ENCODE data around the gene USP33. TPM values are rescaled to one million over a fixed set of nuclear protein-coding genes. Genes with fewer than 3 reads are reported as not detected.

Gene USP33
- total RNA-seq, 4 donors from 2014 or later = 87.9 to 108 (median 88.7) TPM

DNA sequence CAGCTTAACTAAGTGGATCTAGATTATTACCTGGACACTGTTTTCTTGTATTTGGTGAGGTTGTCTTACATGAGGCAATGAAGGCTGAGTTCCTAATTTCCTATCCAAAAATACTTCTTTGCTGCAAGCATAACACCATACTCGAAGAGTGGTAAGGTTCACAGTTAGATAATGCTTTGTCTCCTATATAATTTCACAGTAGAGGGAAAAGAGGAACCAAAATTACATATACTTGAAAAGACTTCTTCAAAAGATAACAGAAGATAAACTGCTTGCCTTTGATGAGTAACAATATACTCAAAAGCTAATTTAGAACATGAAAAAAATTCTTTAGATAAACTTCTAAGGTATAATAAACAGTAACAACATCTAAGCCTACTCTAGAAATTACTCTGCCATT is 20.4 kb downstream of the USP33 start:
- Histone ChIP-seq H3K27ac (no peak overlapping the region), H3K36me3 (peaks cover 0 to 44% (median 12%) of the 10 kb centered on the region in 3 donors), H3K9me3 (no peaks in the 10 kb centered on the region), H3K4me3 (no peak overlapping the region), H3K27me3 (no peaks in the 10 kb centered on the region), H3K4me1 (peaks cover 0 to 15% (median 0%) of the 10 kb centered on the region in 4 donors)
- no peak for TF ChIP-seq POLR2A (IDR thresholded peaks at IDR 0.05)
- TF ChIP-seq, protein P1, sequence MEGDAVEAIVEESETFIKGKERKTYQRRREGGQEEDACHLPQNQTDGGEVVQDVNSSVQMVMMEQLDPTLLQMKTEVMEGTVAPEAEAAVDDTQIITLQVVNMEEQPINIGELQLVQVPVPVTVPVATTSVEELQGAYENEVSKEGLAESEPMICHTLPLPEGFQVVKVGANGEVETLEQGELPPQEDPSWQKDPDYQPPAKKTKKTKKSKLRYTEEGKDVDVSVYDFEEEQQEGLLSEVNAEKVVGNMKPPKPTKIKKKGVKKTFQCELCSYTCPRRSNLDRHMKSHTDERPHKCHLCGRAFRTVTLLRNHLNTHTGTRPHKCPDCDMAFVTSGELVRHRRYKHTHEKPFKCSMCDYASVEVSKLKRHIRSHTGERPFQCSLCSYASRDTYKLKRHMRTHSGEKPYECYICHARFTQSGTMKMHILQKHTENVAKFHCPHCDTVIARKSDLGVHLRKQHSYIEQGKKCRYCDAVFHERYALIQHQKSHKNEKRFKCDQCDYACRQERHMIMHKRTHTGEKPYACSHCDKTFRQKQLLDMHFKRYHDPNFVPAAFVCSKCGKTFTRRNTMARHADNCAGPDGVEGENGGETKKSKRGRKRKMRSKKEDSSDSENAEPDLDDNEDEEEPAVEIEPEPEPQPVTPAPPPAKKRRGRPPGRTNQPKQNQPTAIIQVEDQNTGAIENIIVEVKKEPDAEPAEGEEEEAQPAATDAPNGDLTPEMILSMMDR (IDR thresholded peaks at IDR 0.05) = no peak
- TF ChIP-seq EP300 (IDR thresholded peaks at IDR 0.05) = no peak
- DNase-seq (ENCODE audit: low spot score in 2 of 2) = no peak
- 79 to 80% methylated on average over 1 of the region's 1 CpG for WGBS, 2 donors

DNA sequence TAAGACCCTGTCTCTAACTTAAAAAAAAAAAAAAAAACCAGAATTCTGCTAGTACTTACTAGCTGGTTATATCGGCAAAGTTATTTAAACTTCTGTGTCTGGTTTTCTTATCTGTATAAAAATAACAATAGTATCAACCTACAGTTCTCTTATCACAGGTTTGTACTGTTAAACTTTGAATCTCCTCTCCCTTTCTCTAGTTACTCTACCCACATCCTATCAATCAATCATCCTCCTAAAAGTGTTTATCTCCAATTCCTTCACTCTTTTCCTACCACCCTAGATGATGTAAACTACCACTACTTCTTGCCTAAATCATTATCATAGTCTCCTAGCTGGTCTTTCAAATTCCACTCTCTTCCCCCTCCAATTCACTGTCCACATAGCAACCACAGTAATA is 27.6 kb downstream of the USP33 start:
- 88 to 97% methylated on average over 1 of the region's 1 CpG for WGBS, 2 donors

DNA sequence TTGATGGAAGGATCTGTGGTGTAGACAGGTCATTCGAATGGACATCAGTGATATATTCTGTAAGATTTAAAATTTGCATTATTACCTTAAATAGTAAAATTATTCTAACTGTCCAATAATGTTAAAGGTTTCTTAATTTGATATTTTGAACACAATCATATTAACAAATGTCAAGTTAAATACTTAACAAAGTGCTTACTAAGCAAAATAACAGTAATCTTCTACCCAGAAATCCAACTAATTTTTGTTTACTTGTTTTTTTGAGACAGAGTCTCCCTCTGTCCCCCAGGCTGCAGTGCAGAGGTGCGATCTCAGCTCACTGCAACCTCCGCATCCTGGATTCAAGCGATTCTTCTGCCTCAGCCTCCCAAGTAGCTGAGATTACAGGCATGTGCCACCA is 33.9 kb downstream of the USP33 start:
- 97 to 99% methylated on average over 4 of the region's 4 CpGs for WGBS, 2 donors
- Histone ChIP-seq H3K4me3 (no peak overlapping the region), H3K27me3 (no peaks in the 10 kb centered on the region), H3K4me1 (no peaks in the 10 kb centered on the region), H3K9me3 (no peaks in the 10 kb centered on the region), H3K36me3 (peaks cover 2 to 96% (median 8%) of the 10 kb centered on the region in 3 donors), H3K27ac (no peak overlapping the region)
- DNase-seq (ENCODE audit: low spot score in 2 of 2) = no peak
- TF ChIP-seq POLR2A (IDR thresholded peaks at IDR 0.05) (no peak), EP300 (IDR thresholded peaks at IDR 0.05) (no peak)
- TF ChIP-seq, protein P1 (IDR thresholded peaks at IDR 0.05) = no peak

More for the DNA sequence above, 27.6 kb downstream of the USP33 start:
- H3K4me3 ChIP-seq = no peak overlapping the region
- peaks cover 0 to 68% (median 6%) of the 10 kb centered on the region in 3 donors for H3K36me3 ChIP-seq
- H3K9me3 ChIP-seq = no peaks in the 10 kb centered on the region
- no peaks in the 10 kb centered on the region for H3K4me1 ChIP-seq
- DNase-seq (ENCODE audit: low spot score in 2 of 2) = no peak
- H3K27me3 ChIP-seq = no peaks in the 10 kb centered on the region
- no peak for TF ChIP-seq POLR2A (IDR thresholded peaks at IDR 0.05)
- TF ChIP-seq, protein P1 (IDR thresholded peaks at IDR 0.05) = no peak
- no peak for TF ChIP-seq EP300 (IDR thresholded peaks at IDR 0.05)
- no peak overlapping the region for H3K27ac ChIP-seq

DNA sequence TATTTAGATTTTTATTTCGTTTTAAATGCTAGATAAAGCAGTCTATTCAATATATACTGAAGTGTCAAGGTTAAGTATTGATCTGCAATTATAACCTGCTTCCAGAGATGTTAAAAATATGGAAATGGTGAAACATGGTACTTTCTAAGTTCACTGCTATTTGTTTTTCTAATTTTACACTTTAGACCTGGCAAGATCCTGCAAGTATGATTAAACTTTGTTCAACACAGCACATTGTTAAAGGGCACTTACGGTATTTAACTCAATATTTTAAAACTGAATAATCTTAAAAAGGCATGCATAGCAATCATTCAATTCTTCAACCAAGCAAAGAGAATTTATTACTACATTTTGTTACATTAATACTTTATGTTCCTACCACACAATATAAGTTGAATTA is 41.5 kb downstream of the USP33 start:
- Histone ChIP-seq H3K4me3 (no peak overlapping the region), H3K9me3 (no peaks in the 10 kb centered on the region), H3K4me1 (no peaks in the 10 kb centered on the region), H3K27ac (no peak overlapping the region), H3K27me3 (no peaks in the 10 kb centered on the region), H3K36me3 (peaks cover 4 to 97% (median 19%) of the 10 kb centered on the region in 3 donors)
- DNase-seq (ENCODE audit: low spot score in 2 of 2) = no peak
- 92 to 96% methylated on average over 2 of the region's 2 CpGs for WGBS, 2 donors
- no peak for TF ChIP-seq POLR2A (IDR thresholded peaks at IDR 0.05)
- TF ChIP-seq, protein P1 (IDR thresholded peaks at IDR 0.05) = no peak
- no peak for TF ChIP-seq EP300 (IDR thresholded peaks at IDR 0.05)

DNA sequence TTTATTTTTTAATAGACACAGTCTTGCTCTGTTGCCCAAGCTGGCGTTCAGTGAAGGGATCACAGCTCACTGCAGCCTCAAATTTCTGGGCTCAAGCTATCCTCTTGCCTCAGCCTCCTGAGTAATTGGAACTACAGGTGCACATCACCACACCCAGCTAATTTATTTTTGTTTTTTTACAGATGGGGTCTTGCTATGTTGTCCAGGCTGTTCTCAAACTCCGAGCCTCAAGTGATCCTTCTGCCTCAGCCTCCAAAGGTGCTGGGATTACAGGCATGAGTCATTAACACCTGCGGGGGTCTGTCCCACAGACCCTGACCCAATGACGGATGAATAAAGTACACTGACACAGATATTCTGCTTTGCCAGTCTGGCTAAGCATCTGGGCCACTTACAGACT is 43.6 kb downstream of the USP33 start:
- Histone ChIP-seq H3K27me3 (no peaks in the 10 kb centered on the region), H3K4me1 (no peaks in the 10 kb centered on the region), H3K4me3 (no peak overlapping the region), H3K27ac (no peak overlapping the region), H3K36me3 (peaks cover 3 to 97% (median 21%) of the 10 kb centered on the region in 3 donors), H3K9me3 (no peaks in the 10 kb centered on the region)
- no peak for DNase-seq (ENCODE audit: low spot score in 2 of 2)
- WGBS, 2 donors = 93 to 99% methylated on average over 4 of the region's 4 CpGs
- no peak for TF ChIP-seq EP300 (IDR thresholded peaks at IDR 0.05)
- TF ChIP-seq POLR2A (IDR thresholded peaks at IDR 0.05) = no peak
- TF ChIP-seq, protein P1 (IDR thresholded peaks at IDR 0.05) = no peak
